OCI-M2 (cell line): ENCODE results near the gene CD22.

Source experiments
- DNase-seq: peaks from one replicate; lab custom pipeline; 2025; ENCODE audit not compliant: unreplicated experiment; lab: John Stamatoyannopoulos, UW

The CD22 gene

DNA sequence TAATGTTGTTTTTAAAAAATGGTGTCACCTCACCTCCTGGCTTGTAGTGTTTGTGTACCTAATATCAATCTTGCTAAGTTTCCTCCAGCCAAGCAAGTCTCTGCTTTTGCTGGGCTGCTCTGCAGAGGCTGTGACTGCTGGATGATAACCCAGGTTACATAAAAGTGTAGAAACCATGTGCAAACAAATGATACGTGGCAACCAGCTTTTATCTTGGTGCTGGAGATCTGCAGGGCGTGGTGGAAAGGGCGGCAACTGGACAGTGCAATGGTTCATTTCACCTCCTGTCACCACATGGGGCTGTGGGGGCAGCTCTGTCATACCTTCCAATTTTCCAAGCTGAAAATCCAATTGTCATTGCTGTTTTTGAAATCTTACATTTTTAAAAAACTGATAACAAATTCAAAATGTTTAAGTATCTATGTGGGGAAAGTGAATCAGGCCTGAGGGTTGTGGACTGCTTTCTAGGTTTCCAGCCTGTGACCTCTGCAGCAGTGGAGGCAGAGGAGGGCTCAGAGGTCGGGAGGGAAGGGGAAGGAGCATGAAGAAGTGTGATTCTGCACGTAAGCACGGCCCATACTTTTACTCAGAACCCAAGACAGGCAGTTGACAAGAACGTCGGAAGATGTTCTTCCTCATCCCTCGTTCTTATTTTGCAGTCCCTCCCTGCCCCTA is 51.6 kb downstream of the CD22 start:
- DNase-seq: peak; percentile 39

DNA sequence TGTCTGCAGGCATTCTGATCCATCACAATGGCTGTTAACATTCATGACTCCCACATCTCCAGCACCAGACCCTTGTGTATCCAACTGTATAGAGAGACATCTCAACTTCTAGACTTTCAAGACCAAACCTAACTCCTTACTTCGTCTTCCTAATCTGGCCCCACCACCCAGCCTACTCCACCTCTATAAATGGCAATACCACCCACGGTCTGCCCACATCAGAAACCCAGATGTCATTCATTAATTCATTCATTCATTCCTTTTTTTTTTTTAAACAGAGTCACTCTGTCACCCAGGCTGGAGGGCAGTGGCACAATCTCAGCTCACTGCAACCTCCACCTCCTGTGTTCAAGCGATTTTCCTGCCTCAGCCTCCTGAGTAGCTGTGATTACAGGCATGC is 52.3 kb downstream of the CD22 start:
- no peak for DNase-seq

GRCh38 chr19:35381926-35382325 is 52.9 kb downstream of the CD22 start:
- DNase-seq: no peak

- no peak for DNase-seq
These were observed 54.5 kb downstream of the CD22 start for GRCh38 chr19:35383536-35383935.

DNA sequence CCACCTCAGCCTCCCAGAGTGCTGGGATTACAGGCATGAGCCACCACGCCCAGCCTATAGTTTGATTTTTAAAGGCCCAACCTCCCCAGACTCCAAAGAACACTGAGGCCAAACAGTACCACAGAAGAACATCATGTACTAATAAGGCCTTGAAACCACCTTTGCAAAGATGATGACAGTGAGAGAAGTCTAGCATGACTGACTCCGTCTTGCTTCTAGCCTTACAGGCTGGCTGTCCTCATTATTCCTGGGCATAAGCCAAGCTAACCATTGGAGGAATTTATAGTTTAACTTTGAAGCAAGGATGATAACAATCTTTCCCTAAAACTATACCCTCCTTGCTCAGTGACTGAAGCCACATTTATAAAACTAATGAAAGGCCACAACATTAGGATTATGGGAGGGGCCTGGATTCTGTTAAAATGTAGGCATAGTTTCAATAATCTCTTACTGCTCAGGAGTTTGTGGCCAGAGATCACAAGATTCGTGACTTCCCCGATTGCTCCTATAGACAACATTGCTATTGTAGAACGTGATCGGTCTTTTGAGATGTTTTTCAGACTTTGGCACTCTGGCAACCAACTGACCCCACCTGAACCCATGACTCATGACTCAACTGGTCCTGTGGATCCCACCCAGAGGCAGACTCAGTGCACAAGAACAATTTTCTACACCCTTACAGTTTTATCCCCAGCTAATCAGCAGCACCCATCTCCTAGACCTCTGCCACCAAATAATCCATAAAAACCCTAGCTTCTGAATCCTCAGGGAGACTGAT is 59.5 kb downstream of the CD22 start:
- no peak for DNase-seq

DNA sequence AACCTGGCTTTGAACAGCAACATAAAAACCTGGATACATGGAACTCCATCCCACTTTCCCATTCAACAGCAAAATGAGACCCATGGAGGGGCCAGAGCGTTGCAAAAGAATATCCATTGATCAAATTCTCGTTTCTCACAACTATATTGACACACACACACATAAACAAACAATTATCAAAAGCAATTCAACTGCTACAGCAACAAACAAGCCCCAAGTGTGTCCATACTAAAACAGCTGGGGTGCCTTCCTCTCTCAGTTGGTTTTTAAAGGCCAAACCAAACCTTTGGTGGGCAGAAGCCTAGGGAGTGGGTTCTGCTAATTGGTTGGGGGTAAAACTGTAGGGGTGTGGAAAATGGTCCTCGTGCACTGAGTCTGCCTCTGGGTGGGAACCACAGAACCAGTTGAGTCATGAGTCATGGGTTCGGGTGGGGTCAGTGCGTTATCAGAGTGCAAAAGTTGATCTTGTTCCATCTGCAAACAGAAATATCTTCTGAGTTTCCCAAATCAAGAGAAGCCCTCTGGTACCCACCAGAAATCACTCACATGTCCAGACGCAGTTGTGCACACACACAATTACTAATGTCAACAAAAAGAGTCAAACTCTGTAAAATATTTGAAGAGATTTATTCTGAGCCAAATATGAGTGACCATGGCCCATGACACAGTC is 60.3 kb downstream of the CD22 start:
- no peak for DNase-seq

DNA sequence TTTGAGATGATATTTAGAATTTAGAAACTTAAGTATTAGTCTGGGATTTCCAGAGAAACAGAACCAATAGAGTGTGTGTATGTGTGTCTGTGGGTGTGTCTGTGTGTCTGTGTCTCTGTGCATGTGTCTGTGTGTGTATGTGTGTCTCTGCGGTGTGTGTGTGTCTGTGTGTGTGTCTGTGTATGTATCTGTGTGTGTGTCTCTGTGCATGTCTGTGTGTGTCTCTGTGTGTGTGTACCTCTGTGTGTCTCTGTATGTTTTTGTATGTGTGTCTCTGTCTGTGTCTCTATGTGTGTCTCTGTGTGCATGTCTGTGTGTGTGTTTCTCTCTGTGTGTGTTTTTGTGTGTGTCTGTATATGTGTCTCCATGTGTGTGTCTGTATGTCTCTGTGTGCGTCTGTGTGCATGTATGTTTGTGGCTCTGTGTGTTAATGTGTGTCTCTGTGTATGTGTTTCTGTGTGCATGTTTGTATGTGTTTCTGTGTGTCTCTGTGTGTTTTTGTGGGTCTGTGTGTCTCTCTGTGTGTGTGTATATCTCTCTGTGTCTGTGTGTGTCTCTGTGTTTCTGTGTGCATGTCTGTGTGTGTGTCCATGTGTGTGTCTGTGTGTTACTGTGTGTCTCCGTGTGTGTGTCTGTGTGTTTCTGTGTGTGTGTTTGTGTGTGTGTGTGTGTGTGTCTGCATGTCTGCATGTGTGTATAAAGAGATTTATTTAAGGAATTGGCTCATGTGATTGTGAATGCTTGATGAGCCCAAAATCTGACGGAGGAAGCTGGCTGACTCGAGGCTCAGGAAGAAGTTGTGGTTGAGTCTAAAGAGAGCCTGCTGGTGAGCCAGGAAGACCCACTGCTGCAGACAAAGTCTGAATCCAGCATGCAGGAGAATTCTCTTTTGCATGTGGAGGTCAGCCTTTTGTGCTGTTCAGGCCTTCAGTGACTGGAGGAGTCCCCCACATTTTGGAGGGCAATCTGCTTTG is 64.0 kb downstream of the CD22 start:
- no peak for DNase-seq

DNA sequence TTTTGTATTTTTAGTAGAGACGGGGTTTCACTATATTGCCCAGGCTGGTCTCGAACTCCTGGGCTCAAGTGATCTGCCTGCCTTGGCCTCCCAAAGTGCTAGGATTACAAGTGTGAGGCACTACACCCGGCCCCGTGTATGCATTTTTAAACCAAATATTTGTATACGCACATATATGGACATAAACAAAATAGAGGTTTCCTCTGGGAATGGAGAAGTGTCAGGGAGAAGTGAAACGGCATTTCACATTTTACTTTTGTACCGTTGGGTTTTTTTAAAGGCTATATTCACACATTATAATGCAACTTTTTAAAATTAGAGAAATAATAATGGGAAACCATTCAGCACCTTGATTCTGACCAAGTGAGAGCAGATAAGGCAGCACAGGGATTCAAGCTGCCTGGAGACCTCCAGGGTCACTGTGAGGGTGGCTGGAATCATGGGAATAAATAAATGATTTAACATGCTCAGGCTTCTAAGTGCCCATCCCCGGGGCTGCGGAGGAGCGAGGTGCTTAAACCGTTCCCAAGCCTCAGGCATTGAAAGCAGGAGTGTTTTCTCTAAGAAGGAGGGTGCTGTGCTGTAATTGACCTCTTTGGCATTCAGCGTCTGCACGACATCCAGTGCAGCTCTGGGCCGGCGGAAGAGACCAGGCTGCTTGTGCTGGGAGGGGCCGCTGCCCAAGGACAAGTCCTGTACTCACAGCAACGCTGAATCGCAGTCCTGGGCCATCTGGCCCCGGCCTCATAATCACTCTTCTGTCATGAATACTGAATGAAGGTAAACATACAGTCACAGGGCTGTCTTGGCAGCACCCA is 66.6 kb downstream of the CD22 start:
- no peak for DNase-seq

DNA sequence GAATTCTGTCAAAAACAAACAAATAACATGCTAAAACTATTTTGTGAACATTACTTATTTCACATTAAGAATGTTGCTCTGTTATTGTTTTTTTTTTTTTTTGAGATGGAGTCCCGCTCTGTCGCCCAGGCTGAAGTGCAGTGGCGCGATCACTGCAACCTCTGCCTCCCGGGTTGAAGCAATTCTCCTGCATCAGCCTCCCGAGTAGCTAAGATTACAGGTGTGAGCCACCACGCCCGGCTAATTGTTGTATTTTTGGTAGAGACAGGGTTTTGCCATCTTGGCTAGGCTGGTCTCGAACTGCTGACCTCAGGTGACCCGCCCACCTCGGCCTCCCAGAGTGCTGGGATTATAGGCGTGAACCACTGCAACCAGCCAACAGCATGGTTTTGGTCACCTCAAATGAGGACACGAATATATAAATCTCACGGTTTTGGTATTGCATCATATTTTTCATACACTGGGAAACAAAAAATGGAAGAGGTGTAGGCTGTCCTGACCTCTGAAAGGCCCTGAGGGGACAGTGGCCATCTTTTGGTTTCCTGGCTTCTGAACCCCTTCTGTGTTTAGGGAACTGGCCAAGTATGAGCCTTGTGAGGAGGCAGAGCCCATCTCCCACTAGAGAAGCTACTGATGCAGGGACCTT is 67.4 kb downstream of the CD22 start:
- DNase-seq: no peak
